ENCODE data around the gene TP63.

DNA sequence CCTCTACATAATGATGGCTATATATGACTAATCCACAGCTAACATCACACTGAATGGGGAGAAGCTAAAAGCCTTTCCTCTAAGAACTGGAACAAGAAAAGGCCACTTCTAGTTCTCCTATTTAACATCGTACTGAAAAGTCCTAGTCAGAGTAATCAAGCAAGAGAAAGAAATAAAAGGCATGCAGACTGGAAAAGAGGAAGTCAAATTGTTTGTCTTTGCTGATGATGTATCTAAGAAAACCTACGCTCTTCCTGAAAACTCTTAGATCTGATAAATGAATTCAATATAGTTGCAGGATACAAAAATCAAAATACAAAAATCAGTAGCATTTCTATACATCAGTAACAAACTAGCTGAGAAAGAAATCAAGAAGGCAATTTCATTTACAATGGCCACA lies 116.9 kb downstream of the TP63 start:
- TF ChIP-seq TAF1 (IDR thresholded peaks at IDR 0.05; ENCODE audit: low read depth) (no peak), TCF12 (IDR thresholded peaks at IDR 0.05; ENCODE audit: low read depth) (no peak), MAX (IDR thresholded peaks at IDR 0.05) (no peak), USF1 (IDR thresholded peaks at IDR 0.05) (no peak), NFIC (IDR thresholded peaks at IDR 0.05) (no peak), RAD21 (IDR thresholded peaks at IDR 0.05; ENCODE audit: low read depth) (no peak), CREB1 (IDR thresholded peaks at IDR 0.05; ENCODE audit: low read depth) (no peak), FOXM1 (IDR thresholded peaks at IDR 0.05; ENCODE audit: borderline replicate concordance, low read depth) (no peak), YY1 (IDR thresholded peaks at IDR 0.05; ENCODE audit: low read depth) (no peak)
- TF ChIP-seq, protein P1, sequence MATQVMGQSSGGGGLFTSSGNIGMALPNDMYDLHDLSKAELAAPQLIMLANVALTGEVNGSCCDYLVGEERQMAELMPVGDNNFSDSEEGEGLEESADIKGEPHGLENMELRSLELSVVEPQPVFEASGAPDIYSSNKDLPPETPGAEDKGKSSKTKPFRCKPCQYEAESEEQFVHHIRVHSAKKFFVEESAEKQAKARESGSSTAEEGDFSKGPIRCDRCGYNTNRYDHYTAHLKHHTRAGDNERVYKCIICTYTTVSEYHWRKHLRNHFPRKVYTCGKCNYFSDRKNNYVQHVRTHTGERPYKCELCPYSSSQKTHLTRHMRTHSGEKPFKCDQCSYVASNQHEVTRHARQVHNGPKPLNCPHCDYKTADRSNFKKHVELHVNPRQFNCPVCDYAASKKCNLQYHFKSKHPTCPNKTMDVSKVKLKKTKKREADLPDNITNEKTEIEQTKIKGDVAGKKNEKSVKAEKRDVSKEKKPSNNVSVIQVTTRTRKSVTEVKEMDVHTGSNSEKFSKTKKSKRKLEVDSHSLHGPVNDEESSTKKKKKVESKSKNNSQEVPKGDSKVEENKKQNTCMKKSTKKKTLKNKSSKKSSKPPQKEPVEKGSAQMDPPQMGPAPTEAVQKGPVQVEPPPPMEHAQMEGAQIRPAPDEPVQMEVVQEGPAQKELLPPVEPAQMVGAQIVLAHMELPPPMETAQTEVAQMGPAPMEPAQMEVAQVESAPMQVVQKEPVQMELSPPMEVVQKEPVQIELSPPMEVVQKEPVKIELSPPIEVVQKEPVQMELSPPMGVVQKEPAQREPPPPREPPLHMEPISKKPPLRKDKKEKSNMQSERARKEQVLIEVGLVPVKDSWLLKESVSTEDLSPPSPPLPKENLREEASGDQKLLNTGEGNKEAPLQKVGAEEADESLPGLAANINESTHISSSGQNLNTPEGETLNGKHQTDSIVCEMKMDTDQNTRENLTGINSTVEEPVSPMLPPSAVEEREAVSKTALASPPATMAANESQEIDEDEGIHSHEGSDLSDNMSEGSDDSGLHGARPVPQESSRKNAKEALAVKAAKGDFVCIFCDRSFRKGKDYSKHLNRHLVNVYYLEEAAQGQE (IDR thresholded peaks at IDR 0.05; ENCODE audit: low read depth), result no peak
